HG02943 (cell line): ENCODE results near the gene CD34.
"Not testable (repeated sequence)": the region's sequence is repeated elsewhere in the genome, so short reads cannot be mapped to it uniquely, and the experiment has no call there.

Experiments used
- ATAC-seq: cut with Tn5 transposase; IDR thresholded peaks from one replicate; pipeline ENCODE4 v1.9.1; 2021; ENCODE audit warnings: mild to moderate bottlenecking, low read depth, moderate library complexity; ENCODE audit not compliant: unreplicated experiment

CD34 gene

DNA sequence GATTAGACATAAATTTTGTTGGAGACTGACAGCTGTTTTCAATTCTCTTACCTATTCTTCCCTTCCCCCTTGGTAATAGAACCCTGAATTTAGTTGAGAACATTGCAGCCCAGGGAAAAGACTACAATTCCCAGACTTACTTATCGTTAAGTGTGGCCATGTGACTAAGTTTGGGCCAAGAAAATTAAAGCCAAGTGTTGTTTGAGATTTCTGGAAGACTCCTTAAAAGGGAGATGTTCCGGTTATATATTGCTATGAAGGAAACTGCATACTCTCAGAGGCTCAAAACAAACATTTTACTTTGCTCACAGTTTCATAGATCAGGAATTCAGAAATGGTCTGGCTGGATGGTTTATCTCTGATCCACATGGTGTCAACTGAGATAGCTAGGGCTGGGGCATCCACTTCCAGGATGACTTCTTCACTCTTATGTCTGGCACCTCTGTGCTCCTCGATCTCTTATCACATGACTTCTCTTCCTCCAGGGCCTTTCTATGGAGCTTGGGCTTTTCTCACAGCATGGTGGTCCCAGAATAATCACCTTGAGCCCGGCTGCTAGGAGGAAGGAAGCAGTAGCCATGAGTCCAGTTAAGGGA, 22.4 kb upstream of the CD34 start:
- ATAC-seq = no peak

DNA sequence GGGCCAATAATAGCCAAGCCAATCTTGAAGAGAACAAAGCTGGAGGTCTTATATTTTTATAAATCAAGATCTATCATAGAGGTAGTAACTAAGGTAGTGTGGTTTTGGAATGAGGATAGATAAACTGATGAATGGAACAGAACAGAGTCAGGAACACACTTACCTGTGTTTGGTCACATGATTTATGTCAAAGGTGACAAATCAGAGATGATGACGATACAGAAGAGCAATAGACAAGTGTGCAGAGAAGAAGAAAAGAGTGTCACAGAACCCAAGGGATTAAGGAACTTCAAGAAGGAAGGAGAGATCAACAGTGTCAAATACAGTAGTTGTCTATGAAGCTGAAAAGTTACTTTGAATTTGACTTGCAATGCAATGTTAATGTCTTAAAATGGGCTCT, 16.1 kb upstream of the CD34 start:
- ATAC-seq = no peak

DNA sequence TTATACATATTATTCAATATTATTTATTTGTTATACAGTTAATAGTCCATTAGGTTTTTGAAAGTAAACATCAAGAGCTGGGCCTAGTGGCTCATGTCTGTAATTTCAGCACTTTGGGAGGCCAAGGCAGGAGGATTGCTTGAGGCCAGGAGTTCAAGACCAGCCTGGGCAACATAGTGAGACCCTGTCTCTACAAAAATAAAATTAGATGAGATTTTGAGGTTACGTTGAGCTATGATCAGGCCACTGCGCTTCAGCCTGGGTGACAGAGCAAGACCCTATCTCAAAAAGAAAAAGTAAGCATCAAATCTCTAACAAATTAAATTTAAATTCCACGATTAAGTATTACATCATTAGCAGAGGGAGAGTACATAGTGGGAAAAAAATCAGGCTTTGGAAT, 15.0 kb upstream of the CD34 start:
- ATAC-seq = not testable (repeated sequence)

- ATAC-seq = no peak
Measured at GRCh38 chr1:207925210-207925609, 14.3 kb upstream of the CD34 start.

DNA sequence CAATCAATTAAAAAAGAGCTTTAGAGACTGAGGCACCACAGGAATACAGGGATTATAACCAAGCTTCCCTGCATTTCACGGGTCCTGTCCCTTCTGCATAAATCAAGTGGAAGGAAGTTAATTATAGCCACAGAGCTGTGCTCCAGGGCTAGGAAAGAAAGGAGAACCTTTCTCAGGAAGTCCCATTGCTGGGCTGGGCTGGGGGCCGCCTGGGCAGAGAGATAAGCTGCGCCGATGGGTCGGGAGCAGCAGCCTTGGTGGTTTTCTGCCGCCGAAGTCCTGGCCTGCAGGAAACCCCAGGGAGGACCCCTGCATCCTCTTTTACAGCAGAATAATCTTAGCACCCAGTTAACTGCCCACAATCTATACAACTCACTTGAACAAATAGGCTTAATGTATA, 12.6 kb upstream of the CD34 start:
- ATAC-seq = no peak

DNA sequence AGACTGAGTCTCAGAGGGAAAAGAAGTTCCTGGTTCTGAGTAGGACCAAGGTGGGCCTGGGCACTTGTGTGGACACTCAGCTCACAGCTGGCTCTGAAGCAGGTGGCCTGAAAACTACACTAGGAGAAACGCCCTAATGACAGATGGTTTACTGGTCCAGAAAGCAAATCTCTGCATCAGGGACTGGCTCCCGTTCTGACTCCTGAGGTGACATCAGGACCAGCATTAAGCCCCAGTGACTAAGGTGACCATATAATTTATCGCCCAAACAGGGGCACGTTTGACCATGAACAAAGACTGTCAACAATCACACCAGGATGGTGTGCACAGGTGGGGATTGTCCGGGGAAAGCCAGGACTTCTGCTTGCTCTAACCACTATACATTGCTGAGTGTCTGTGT, 12.2 kb upstream of the CD34 start:
- ATAC-seq = no peak

DNA sequence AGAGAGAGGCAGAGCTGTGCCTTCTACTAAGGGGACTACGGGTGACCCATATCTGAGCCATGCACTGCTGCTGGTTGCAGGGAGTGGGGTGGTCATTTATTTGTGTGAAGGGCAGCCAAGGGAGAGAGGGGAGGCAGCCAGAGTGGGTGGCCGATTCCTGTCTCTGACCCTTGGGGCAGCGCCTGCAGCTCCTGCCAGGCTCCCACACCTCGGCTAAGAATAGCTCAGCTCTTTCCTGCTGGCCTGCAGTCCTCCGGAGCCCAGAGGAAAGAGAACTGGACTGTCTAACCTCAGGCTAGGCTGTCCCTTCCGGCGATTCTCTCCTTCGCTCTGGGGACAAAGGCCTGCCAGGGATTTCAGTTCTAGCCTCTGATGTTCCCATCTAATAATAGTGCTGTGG, 11.6 kb upstream of the CD34 start:
- no peak for ATAC-seq

- no peak for ATAC-seq
Measured at GRCh38 chr1:207921321-207921720, 10.4 kb upstream of the CD34 start.

DNA sequence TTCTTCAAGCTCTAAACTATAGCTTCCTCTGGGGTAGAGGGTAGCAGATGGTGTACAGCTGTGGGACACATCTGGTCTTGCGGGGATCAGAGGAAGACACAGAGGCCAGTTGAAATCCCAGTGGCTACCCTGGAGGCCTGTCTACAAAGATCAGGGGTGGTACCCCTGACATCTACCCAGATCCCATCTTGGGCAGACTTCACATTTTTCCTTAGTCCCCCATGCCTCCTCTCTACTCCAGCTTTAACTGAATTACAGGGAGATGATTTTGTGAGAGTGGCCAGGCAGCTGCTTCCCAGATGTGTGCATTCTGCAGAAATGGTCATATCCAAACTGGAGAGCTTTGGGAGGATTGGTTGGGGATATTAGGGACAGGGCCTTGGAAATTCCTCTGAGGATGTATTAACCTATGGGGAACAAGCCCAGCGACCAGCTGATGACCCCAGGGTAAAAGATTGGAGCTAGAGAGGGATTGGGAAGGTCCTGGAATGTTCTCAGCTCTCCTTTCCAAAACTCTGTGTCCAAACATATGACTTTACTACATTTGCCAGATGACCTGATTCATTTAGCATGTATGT, 9.6 kb upstream of the CD34 start:
- ATAC-seq = no peak

DNA sequence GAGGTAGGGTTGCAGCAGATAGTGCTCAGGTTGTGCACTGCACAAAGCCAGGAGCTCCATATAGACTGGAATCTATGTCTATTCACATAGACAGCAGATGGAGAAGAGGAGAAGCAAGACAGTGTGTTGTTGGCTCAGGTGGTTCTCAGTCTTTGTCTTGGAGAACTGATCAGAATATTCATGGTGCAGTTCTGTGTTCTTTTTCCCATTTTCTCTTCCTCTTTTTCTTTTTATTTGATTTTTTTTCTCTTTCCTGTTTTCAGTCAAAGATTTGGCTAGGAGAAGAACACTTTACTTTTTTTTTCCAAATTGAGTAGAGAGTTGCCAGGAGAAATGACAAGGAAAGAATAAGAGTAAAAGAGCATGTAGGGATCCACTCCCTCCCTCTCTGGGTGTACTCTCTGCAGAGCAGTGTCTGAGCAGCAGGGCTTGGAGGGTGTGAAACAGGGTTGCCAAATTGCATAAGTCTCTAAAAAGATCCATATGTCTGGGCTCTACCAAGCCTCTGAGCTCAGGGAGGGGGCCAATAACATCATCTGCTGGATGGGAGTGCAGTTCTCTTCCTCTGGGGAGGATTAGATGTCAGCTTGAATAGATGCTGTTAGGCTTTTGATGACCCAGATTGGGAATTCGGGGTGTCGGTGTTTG, 8.7 kb upstream of the CD34 start:
- ATAC-seq = no peak

DNA sequence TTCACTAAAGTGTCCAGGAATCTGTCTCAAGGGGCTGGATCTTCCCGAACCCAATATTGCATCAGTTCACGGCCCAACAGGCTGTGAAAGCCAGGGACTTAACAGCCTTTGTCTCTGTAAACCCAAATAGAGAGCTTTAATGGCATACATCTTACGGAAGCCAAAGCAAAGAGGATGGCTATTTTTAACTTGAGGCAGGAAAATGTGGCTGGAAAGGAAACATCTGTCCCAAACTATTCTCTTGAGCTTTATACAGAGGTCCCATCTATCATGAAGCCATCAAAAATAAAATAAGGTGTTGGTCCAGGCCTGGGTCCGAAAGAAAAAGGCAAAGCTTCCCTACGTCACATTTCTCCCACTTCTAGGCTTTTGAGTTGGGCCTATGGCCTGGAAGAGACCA, 7.7 kb upstream of the CD34 start:
- ATAC-seq = no peak

DNA sequence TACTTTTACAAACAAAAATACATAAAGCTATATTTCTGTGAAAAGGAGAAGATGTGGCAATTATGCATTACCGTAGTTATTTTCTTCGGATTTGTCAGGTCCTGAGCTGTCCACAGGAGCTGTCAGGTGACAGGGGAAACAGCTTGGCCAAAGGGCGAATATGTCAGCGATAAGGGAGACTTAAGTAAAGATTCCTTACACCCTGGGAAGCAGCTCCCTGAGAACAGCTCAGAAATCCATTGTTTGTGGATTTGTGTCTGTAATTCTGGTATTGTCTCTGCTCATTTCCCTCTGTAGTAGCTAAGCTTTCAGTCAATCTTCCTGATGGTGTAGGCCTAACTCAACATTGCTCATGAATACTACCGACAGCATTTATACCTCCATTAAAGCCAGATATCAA, 7.1 kb upstream of the CD34 start:
- ATAC-seq = no peak

DNA sequence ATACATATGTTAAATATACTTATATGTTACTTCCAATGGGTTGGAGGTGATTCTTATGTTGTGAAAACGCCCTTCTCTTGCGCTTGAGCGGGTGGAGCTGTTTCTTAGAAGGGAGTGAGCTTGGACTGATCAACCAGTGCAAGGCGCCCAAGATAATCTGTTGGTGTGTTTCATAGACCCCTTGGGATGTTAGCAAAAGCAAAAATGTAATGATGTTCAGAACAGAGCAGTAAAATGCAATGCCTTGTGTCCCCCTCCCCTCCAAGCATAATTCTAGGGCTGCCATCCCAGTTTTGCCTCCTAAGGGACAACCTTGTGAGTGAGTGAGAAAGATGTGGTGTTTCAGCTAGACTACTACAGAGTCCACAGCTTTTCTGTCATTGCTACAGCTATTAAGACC, 6.2 kb upstream of the CD34 start:
- no peak for ATAC-seq

- no peak for ATAC-seq
Measured at GRCh38 chr1:207913951-207914350, 3.0 kb upstream of the CD34 start.

- ATAC-seq = no peak
Measured at GRCh38 chr1:207911856-207912760, 1.2 kb upstream of the CD34 start.

- no peak for ATAC-seq
Measured at GRCh38 chr1:207909687-207910086, 1.2 kb downstream of the CD34 start.

- no peak for ATAC-seq
Measured at GRCh38 chr1:207908107-207908734, 2.7 kb downstream of the CD34 start.

DNA sequence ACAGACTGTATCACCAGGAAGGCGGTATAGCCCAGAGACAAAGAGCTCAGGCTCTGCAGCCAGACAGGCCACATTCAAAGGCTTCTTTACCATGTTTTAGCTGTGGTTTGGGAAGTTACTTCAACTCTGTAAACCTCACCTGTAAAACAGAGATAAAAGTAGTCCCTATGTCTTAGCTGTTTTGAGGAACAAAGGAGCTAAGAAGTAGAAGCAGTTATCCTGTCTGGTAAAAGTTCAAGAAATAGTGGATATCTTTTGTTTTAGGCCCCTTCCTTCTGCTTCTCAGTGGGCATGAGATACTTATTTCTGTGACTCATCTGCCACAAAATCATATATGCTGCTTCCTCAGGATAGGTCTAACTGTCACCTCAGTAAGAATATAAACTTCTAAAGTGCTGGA, 6.5 kb downstream of the CD34 start:
- no peak for ATAC-seq

DNA sequence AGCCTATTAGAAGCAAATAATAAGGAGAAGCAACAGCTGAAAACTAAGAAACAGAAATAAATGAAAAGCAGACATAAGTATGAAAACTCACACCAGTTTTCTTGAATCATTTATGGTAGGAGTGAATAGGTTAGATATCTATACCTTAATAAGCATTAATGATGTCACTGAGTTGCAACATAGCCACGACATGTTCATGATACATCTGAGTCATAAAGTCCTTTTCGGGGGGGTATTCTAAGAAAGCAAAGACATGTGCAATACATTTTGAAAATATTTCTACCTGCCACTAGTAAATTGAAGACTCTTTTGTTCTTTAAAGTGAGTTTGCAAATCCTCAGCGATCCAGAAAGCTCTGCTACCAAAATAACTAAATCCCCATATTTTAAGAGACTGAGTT, 7.2 kb downstream of the CD34 start:
- ATAC-seq = no peak

GRCh38 chr1:207903053-207903452, 7.9 kb downstream of the CD34 start:
- ATAC-seq = no peak

DNA sequence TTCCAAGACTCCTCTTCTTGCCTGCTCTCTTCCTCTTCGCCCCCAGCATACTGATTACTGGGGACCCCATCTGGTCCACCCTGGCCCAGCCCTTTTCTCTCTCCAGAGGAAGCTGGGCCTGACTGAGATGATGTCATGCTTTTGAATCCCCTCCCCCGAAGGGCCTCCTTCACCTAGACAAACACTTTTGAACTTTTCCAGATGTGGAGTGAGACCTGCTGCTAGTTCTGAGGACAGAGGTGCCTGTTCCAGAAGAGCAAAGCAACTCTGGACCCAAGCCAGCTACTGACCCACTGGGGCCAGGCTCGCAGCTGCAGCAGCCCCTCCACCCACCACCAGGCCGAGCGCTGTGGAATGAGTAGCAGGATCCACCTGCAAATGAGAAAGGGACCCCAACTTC, 8.4 kb downstream of the CD34 start:
- ATAC-seq = no peak
